GDM1 (cell line): ENCODE data around the gene ALK.

Source experiments
- DNase-seq: peaks from one replicate; lab custom pipeline; 2025; lab: John Stamatoyannopoulos, UW

The ALK gene

DNA sequence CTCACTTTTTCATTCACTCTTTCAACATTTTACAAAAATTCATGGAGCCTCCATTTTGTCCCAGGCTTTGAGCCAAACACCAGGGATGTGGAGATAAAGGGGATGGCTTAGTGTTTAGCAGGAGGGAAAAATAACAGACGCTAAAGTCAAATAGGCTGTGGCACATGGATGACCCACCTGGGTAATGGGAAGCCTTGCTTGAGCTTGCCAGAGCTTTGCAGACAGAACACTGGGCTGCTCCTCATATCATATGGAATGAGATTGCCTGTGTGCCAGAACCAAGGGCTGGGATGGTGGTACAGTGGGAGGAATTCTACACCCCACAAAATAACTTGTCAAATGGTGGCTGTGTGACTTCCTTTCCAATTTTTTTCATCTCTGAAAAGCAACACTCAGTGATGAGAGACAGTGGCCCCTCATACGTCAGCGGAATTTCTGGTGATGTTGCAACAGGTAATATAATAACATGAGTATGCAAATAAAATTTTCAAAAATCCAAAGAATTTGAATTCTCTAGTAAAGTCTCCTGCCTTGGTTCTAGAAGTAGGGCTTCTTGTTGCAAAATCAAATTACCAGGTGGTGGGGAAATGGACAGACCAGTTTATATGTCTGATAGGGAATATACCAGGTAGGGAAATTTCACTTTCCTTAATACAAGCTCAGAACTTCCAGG is 553.3 kb downstream of the ALK start:
- no peak for DNase-seq

DNA sequence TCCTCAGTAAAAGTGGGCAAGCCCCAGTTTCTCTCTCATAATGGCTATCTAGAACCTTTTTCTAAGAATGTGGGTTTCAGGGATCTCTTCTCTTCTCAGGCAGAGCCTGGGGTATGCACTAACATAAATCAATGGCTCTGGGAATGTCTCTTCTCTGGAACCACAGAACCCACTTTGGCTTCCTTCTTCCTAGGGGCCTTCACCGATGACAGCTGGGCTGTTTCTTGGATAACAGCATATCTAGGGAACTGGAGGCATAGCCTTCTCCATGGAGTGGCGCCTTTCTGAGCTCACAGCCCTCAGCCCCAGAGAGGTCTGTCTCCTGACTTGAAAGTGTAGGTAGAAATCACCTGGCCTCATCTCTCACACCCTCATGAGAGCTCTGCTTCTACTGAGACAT is 558.3 kb downstream of the ALK start:
- no peak for DNase-seq

DNA sequence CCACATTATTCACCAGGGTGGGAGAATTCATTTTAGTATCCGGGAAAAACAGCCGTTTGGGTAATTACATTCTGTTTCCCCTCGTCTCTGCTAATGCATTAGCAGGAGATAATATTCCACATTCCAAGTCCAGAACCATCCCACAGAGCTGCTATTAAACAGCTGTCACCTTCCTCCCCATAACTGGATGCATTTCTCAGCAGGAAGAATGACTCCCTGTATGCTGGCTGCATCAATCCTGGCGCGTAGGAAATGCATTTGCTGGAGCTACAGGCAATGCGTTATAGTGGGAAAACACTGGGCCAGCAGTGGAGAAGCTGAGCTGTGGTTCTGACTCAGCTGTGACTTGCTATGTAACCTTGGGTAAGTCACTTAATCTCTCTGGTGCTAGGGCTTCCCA is 560.2 kb downstream of the ALK start:
- no peak for DNase-seq

DNA sequence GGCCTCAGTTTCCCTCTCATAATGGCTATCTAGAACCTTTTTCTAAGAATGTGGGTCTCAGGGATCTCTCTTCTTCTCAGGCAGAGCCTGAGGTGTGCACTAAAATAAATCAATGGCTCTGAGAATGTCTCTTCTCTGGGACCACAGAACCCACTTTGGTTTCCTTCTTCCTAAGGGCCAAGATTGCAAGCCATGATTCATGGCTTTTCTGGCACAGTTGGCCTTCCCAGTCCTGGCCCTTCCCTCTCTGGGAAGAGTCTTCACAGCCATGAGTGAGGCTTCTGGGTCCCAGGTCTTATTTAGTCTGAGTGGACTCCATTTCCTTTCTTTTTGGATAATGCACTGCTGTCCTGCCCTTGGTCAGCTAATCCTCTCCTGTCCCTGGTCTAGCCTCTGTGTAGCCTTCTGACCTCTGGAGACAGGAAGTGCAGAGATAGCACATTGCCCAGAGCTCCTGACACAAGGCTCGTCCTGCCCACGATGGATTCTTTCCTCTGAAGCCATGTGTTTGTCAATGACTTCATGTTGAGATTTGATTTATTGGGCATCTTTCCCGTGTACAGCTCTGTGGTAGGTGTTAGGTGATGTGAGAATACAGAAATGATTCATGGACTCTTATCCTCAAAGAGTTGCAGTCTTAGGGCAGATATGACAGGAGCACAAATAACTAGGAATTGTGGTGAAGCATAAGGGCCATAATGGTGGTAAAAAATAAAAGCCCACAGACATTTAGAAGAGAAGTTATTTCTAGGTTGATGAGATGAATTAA is 561.2 kb downstream of the ALK start:
- DNase-seq = no peak

DNA sequence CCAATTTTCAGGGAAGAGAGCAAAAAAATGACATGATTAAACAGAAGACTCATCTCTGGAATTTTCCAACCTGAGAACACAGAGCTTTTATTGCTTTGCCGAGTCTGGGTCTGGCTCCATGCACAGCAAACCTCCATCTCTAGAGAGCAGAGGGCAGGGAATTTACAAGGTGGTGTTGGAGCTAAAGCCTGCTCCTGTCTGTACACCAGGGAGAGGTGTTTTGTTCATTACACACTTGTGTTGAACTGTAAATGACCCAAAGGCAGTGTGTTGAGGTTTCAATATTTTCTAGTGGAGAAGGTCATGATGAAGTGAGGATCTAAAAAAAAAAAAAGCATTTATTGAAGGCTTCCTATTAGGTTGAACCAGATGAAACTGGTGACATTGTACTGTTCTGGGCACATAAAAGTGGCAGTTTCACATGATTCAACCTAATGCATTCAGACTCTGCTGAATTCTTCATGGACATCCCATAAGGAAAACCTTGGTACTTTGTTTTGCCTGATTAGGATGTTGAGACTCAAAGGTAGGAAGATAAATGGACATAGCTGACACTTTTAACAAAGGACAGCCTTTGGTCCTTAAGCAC is 567.9 kb downstream of the ALK start:
- no peak for DNase-seq

DNA sequence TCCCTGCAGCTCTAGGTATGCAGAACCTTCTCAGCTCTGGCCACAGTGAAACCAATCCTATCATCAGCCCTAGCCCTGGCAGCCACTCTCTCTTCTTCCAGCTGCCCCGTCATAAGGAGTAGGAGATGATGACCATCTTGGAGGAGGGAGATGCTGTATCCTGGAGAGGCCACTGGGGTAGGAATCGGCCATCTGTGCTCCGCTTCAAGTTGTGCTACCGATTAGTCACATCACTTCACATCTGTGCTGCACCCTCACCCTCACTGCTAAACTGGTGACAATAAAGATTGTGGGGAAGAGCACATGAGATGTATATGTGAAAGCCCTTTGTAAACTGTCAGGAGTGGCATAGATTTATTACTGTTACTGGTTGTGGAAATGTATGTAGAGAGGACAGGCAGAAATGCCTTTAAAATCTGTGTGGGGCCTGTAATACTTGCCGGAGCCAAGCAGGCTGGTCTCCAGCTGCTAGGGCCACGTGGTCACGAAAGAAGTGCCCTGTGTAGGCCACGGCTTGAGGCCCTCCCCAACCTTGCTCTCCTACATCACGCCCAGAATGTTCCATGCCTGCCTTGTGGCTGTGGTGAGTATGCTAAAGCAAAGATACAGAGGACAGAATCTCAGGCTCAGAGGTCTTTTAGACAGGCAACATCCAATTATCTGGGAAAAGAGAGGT is 569.3 kb downstream of the ALK start:
- no peak for DNase-seq

DNA sequence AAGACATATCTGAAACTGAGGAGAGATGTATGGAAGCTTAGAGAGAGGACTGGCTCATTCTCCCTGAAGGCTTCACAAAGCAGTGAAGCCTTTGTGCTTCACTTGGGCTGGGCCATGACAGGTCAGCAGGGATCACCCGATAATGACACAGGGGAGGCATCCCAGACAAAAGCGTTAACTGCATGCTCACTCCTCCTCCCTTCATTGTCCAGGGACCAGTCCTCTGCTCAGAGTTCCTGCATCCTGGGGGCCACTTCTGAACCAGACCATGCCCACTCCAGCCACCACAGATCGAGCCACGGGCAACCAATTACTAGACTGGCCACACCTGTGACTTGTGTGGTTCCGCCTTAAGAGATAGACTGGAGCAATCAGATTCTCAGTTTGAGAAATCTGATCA is 570.1 kb downstream of the ALK start:
- no peak for DNase-seq

DNA sequence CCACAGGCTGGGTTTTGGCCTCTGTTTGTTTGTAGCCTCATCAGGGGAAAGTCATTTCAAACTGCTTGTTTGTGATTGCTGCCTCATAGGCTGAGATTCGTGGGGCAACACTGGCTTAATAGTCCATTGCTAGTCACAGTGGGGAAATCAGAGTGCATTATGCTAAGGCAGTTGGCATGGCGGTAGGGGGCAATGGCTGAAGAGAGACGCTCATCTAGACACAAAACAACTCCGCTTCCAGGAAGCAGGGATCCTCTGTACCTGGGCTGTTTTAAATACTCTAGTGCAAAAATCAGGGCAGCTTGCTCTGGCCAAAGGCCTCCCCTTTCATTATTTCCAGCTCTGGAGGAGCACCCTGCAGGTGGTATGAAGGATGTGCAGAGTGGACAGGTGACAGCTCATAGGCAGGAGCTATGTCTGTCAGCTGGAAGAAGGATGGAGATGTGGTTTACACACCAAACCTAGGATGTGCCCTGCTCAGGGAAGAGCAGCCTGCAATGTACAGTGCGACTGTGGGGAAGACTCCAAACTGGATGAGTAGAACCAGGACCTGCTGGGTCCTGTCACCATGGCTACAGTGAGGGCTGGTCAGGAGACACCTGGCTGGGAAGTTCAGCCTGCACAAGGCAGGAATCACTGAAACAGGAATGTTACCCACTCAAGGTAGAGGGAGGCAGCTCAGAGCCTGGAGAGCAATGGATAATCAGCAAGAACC is 571.9 kb downstream of the ALK start:
- DNase-seq = no peak

DNA sequence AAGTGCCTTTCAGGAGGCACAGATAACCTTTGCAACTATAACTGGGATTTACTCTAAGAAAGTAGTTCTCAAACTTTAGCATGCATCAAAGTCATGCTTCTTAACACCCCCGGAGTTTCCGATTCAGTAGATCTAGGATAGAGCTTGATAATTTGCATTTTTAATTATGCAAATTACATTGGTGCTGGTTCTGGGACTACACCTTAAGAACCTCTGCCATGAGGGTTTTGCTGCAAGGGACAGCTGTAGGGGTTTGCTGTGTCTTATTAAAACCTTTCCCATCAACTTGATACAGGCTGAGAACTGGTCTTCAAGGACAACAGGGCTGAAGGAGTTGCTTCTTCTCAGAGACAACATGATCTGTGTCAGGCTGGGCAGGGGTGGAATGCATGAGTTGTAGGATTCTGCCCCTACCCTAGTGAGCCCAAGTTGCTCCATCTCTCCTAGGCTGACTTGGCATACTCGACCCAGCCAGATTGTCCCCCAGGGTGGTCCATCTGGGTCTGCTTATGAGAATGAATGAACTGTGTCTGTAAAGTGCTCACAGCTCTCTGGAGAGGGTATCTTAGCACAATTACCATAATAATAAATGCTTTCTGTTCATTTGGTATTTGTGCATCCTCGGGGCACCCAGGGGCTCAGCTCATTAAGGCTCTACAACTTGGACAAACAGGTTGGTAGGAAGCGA is 573.5 kb downstream of the ALK start:
- DNase-seq = no peak

DNA sequence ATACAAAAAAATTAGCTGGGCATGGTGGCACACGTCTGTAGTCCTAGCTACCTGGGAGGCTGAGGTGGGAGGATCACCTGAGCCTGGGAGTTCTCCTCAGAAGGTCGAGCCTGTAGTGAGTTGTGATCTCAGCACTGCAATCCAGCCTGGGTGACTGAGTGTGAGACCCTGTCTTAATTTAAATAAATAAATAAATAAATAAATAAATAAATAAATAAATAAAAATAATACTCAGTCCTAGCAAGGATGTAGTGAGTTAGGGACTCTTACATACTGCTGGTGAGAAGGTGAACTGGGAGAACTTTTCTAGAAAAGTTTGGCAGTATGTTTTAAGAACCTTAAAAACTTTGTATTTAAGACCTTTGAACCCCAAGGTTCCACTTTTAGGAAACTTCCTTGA is 576.1 kb downstream of the ALK start:
- no peak for DNase-seq

DNA sequence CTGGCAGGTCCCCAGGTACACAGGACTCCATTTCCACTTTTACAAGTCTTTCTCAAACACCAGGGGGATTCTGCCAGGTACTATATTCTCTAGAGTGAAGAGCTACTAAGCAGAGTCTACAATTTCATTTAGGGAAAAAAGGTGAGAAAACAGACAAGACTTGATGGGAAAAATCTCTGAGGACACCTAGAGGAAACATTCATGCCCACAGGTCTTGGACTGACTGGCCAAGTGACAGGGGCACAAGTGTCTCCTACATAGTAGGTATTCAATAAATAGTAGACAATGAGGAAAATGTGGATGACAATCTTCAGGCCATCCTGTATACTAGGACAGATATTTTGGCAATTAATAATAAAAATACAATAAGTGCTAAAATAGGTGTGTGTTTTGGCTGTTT is 577.6 kb downstream of the ALK start:
- DNase-seq = no peak

DNA sequence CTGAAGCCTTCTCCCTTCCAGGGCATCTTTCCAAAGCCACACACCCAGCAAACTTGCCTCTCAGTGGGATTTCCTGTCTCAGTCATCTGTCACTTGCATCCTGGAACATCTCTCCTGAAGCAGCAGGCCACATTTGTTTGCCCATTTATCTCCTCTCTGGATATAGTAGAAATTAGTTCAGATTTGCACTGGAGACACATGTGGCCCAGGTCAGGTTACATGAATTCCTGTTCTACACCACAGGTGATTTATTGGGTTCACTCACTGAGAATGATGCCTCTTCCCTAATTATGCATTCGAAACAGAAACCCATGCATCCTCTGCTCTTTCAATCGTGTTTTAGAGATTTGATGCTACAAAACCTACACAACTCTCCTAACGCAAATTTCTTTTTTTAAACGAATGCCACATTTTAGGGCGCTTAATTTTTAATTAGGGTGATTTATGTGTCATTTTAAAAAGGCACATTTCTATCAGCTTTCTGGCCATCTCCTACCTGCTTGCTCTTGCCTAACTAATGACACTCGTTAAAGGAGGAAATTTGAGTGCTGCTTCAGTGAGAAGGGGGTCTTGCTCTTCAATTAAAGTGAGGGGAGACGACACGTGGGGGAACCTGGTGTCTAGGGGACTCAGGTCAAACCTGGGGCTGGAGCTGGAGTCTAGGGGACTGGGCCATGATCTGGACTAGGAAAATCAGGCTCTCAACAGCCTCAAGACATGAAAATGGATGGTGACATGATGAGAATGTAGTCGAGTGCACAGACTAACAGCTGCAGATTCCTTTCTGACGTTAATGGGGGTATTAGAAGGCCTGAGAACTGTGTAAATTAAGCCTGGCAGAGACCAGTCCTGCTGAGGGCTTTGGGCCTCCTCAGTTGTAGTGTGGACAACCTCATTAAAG is 584.8 kb downstream of the ALK start:
- no peak for DNase-seq

DNA sequence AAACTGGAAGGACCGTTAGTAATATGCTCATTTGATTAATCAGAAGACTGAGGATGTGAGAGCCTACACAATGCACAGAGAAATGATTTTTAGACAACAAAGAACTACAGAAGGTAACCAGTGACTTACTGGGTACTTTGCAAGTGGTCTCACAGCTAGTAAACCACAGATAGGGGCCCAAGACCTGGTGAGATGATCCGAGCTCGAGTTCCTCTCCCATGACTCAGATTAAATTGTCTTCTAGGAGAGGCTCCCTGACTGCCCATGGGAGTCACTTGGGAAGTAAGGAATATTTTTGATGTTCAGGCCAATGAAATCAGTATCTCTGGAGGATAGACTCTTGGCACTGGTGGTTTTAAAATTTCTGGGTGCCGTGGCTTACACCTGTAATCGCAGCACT is 586.0 kb downstream of the ALK start:
- no peak for DNase-seq

DNA sequence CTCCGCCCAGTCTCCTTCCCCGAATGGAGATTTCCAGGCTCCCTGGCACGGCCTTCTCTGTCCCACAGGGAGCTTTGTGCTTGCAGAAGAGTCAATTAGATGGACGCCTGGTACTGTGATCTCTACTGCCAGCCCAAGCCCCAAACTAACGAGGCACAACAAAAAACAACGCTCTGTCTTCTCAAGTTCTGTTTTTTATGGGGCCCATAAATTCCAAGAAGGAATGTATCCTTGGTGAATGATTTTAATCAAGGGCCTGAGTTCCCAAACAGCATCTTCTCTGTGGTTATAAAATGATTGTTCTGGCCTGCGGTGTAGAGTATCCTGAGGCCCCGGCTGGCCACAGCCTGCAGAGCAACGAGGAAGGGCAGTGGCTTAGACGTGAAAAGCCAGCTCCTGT is 586.7 kb downstream of the ALK start:
- DNase-seq = no peak

DNA sequence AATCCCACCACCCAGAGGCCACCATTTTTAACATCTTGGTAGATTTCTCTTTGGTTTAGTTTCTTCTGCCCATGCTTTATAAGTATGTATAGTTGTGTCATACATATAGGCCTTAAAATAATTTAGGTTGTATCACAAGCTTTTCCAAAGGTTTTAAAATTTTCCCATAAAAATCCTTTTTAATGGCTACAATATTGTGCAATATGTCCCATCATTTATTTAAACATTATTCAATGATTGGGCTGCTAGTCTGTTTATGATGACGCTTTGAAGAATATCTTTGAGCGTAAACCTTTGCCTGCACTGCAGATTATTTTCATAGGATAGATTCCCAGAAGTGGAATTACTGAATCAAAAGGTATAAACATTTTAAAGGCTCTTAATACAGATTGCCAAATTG is 588.8 kb downstream of the ALK start:
- no peak for DNase-seq

DNA sequence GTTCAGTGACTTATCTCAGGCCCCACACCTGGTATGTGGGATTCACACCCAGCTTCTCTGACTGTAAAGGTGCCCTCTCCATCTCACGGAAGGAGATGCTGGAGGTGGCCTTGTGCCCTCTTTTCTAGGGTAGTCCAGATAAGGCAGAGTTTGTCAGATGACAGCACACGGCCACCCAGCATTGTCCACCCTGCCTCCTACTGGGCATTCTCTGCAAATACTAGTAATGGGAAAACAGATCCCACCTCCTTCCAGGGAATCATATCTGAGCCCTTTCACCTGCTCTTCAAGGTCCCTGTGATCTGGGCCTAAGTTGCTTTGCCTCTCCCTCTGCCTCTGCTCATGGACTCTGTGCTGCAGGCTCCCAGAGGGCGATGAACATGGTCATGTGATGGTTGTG is 591.5 kb downstream of the ALK start:
- DNase-seq = no peak

DNA sequence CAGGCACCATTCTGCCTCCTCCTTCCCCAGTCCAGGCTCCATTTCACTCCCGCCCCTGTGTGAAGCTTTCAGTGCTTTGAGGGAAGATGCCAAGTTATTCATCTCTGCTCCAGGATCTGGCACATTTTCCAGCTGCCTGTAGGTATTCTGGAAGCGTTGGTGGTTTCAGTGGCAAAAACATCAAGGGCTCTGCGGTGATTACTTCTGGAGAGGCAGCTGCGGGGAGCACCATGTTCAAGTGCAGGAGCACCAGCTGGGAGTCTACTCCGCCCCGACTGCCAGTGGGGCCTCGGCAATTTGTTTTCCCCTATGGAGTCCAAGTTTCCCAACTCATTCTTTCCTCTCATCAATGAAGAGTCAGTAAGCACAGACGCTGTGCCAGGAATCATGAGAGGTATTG is 594.5 kb downstream of the ALK start:
- no peak for DNase-seq

DNA sequence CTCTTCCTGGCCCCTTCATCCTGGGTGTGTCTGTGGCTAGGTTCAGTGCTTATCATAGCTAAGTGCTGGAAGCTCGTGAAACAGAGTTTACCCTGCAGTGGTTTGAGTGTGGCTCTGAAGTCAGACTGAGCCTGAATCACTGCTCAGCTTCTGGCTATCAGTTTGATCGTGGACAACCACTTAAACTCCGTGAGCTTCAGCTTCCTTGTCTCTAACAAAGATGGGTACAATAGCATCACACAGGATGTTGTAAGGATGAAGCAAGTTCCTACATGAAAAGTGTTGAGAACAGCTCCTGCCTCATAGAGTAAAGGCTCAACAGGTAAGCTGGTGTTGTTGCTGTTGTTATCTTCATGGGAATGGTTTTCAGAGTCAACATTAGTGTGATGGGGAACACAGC is 595.8 kb downstream of the ALK start:
- DNase-seq = no peak

DNA sequence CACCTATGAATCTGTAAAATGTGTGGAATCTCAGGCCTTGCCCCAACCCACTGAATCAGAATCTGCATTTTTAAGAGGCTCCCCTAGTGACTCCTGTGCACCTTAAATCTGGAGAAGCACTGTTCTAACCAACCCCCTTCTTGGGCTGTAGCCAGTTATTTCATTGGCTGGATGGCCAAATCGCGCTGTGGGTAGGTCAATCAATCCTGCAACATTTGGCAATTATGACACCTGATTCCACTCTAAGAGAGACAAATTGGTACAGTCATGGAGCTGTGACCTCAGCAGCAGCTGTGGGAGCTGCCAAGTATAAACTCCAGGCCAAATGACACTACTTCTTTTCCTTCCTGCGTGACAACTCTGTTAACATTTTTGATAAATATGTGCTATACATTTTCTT is 597.4 kb downstream of the ALK start:
- DNase-seq = no peak

DNA sequence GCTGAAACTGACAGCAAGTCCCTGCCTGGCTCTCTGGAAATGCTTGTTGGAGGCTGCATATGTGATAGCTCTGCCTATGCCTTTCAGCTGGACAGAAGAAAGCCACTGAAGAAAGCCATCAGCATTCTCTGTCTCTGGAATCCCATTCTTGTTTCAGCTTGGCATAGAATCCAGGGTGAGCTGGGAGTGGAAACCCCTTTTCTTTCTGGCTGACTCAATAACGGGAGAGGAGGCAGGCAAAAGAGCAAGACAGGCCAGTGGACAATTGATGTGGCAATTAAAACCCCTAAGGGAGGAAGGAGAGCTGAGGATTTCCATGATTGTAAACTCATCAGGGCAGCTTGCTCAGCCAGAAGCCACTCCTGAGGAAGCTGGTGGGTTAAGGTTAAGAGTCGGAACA is 598.1 kb downstream of the ALK start:
- DNase-seq = no peak

DNA sequence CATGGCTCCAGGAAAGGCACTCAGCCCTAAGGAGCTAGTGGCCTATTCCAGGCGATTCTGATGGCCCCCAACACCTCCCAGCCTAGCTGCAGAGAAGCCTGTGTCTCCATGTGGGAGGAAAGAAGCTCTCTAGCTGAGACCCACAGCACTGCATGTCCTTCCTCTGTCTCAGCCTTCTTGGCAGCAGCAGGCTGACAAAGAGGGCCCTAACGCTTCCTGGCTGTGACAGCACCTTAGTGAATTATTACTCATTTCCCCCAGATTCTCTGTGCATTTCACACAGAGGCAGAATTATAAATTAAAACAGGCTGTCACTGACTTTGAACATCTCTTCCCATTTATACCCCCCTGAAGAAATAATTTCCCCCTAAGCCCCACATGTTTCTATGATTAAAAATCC is 599.4 kb downstream of the ALK start:
- DNase-seq = peak; percentile 80
